ENCODE measurements around the gene ARHGAP15.

ARHGAP15 gene

DNA sequence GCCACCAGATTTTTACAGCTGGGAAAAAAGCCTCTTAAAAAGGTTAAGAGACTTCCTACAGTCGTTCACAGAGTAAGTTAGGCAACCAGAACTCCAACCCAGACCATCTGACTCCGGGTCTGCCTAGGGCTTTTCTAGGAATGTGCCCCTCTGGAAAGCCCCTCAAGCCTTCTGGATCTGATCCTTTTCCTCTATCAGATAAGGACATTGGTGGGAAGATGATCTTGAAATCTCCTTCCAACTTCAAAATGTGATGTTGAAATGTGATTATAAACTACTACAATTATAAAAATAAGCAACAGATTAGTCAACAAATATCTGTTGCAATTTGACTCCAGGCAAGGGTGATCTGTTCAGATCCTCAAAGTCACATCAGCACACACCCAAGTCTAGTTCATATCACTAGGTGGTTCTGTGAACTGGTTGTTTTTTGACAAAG is 270.4 kb downstream of the ARHGAP15 start:
- no peak for DNase-seq (ENCODE audit: low read depth in 2 of 2)

DNA sequence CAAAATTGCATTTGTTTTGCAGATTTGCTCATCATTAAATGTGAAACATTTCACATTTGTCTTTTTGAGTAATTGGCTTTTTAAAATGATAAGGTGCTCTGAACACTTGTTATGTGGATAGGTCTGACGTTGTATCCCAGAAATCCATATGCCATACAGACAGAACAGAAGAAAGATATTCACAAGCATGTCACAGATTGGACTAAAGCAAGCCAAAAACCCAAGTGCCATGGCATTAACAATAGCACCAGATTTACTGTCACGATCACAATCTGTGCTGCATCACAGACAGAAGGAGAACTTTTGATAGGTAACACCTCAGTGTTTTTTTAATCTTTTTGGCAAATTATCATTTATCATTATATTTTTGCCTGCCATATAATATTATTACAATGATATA is 272.6 kb downstream of the ARHGAP15 start:
- DNase-seq (ENCODE audit: low read depth in 2 of 2), result no peak

DNA sequence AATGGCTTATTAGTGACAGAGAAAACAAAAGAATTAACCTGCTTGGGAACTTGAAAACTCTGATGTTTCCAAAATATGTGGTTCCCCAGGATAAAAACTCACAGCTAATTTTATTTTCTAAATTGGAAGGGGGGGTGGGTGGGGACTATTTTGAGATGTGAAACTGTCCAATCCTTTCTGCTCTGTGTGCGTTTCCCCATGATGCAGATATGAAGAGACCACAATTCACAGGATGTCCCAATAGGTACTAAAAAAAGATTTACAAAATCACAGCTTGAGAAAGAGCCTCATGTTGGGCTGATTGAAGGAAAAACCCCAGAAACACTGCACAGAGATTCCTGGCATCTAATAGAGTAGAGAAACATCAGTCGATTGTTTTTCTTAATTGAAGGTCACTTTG is 273.2 kb downstream of the ARHGAP15 start:
- no peak for DNase-seq (ENCODE audit: low read depth in 2 of 2)

DNA sequence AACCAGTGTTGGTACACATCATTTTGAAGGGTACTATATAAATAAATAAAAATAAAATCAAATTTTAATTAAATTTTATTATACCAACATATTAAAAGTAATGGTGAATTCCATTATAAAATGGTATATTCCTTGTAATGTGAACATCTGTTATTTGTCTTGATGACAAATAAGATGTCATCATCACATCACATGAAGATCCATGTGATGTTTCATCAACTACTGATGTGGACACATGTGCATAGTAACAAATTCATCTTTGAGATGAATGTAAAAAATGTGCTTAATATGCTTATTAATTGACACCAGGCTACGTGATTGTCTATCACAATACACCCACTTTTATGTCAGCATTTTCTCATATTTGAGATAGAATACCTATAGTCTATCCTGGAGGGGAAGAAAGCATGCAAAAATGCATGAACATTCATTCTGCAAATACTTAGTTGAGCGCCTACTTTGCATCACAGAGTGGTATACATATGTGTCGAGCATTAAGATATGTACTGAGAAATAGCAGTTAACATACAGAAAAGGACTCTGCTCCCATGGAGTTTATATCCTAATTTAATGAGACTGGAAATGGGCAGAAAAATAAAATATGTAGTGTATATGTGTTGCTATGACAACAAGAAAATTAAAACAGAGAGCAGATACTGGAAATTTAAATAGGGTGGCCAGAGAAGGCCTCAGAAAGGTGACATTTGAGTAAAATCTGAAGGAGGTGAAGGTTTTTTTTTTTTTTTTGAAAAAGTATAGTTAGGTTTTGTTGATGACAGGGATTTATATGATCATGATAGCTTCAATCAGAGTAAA is 281.1 kb downstream of the ARHGAP15 start:
- no peak for DNase-seq (ENCODE audit: low read depth in 2 of 2)

DNA sequence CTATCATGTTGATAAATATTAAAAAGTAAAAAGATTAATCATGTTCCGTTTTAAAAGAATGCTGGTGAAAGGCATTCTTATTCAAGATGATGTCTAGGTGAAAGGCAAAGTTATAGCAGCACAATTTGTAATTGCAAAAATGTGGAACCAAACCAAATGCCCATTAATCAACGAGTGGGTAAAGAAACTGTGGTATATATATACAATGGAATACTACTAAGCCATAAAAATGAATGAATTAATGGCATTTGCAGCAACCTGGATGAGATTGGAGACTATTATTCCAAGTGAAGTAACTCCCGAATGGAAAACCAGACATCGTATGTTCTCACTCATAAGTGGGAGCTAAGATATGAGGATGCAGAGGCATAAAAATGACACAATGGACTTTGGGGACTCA is 286.4 kb downstream of the ARHGAP15 start:
- no peak for DNase-seq (ENCODE audit: low read depth in 2 of 2)

DNA sequence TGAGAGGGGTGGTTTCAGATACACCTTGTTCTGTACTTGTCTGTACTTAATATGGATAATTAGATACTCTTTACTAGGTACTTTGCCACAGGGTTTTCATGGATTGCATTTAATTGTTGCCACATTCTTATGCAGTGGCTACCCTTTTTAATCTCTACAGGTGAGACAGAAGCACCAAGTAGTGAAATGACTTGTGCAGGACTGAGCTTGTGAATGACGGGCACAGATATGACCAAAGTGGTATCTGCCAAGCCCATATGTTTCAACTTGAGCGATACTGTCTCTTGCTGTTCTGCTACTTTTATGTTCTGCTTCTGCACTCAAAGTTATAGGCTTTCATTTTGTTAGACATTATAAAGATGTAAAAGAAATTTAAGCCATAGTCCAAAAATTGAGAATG is 288.2 kb downstream of the ARHGAP15 start:
- no peak for DNase-seq (ENCODE audit: low read depth in 2 of 2)

DNA sequence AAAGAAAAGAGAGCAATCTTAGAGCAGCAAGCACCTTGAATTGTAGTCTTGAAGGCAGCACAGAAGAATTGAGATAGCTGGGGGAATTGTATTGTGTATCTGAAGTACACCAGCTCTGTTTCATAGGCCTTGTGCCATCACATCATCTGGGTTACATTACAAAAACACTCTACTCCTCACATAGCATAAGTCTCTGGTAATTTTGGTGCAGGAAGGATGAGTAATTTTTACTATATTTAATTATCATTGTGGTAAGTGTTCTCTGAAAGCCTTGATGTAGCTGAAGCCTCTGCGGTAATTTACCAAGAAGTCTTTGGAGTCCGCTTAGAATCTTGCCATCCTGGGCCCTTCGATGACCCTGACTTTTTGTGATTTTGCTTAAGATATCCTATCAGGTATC is 291.1 kb downstream of the ARHGAP15 start:
- no peak for DNase-seq (ENCODE audit: low read depth in 2 of 2)

DNA sequence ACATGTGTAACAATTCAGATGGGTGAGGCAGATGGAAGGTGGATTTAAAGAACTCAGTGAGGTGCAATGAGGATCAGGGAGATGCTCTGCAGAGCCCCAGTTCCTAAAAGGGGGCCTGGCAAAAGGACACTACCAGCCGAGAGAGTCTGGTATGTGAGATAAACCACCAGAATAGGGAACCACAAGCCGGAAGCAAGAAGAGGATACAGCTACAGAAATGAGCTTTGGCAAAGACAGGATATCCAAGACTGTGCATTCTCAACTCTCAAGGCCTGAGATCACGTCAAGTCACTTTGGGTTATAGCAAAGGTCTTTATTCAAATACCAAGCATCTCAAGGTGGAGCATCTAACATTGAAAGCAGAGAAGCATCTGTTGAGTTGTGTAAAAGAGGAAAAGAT is 293.5 kb downstream of the ARHGAP15 start:
- no peak for DNase-seq (ENCODE audit: low read depth in 2 of 2)

DNA sequence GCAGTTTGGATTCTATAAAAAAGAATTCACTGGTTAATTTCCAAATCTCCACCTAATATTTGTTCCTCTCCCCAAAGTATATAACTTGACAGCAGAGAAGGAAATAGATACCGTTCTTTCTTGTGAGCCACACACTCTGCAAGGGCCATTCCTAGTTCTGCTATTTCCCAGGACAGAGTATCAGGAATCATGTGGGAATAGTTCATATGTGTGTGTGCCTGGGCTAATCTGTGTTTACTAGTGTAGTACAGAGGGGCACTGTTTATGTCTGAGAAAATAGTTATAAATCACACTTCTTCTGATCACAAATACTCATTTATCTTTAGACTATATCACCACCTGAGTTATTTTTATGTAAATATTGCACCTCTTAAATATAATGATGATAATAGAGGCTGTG is 296.7 kb downstream of the ARHGAP15 start:
- DNase-seq (ENCODE audit: low read depth in 2 of 2), result no peak

DNA sequence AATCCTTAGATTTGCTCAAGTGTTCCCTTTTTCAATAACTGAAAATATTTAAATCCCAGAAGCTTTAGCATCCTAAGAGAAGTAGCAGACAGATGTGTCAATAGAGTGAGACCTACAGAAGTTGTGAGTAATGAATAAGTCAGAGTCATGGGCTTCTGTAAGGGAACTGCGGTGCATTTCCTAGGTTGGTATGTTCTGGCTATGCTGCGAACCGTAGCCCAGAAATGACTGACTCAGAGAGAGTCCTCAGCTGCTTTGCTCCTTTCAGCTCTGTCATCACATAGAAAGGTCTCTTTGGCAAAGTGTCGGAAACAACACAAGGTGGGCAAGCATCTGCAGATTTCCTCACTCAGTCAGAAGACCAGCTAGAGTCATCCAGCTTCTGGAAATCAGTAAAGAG is 297.1 kb downstream of the ARHGAP15 start:
- DNase-seq (ENCODE audit: low read depth in 2 of 2), result no peak

DNA sequence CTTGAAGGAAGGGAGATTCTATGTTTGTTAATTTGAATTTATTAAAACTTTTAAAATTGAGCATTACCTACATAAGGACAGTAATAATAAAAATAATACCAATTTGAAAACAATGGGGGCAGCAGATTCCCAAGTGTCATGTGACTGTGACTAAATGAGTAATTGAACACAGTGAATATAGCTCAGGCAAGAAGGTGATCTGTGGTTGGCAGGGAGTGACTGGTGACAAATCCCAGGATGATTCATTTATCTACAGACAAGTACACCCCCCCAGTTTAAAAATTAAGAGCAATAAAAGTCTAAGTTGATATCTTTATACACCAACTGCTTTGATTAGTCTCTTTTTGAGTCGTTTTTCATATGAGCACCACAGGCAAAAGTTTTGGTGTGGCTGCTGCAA is 299.5 kb downstream of the ARHGAP15 start:
- DNase-seq (ENCODE audit: low read depth in 2 of 2), result no peak

DNA sequence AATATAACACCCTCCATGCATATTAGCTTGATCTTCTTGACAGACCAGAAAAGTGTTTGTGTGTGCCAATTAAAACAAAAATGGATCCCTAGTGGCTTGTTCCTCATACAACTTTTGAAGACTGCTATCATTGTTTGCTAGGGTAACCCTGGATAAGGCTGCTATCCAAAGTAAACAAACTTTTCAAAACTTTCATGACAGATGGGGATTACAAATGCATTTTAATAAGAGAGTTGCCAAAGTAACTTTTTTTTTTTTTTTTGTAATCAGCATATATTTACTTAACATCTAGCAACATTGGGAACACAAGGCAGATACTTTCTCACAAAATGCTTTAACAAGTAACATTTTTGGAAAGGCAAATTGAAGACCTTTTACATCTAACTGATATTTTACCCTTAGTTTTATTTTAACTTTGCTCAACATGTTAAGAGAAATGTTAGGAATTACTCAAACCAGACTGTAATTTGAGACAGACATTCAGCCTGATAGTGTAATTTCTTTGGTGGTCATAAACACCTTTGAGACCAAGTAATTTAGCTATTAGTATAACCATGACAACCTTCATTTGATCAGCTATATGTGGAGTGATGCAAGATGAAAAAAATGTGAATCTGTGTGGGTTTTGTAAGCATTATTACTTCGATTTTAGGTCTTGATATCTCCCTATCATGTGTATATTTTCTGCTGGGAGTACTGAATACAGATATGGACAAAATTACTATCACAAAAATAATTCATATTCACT is 300.9 kb downstream of the ARHGAP15 start:
- no peak for DNase-seq (ENCODE audit: low read depth in 2 of 2)

DNA sequence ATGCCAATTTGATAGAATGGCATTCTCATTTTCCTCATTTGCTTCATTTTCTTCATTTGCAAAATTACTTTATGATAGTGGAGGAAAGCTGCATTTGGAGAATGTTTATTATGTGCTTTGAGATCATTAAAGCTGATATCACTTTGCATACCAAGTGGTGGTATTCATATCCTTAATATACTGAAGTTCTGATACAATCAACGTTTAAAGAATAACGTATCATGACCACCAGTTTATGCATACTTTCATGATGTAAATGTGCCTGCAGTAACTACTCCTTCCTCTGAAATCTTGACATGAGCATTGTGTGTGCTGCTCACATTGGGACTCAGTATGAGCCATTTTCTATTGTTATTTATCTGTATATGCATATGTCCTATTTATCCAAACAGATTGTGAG is 302.1 kb downstream of the ARHGAP15 start:
- no peak for DNase-seq (ENCODE audit: low read depth in 2 of 2)

DNA sequence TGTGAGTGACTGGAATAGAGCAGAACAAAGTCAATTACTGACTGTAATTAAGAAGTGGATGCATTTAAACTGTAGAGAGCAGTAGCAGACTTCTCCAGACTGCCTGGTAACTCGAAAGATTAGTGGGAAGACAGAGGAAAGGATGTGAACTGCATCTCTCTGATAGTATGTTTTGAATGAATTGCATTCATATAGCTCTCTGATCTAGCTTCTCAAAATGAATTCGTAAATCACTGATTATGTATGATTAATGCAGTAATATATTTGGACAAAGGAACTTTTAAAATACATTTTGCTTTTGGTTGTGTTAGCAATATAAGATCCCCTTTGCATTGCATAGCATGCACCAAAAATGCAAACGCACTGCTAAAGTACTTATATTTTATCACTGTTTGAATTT is 304.0 kb downstream of the ARHGAP15 start:
- no peak for DNase-seq (ENCODE audit: low read depth in 2 of 2)

DNA sequence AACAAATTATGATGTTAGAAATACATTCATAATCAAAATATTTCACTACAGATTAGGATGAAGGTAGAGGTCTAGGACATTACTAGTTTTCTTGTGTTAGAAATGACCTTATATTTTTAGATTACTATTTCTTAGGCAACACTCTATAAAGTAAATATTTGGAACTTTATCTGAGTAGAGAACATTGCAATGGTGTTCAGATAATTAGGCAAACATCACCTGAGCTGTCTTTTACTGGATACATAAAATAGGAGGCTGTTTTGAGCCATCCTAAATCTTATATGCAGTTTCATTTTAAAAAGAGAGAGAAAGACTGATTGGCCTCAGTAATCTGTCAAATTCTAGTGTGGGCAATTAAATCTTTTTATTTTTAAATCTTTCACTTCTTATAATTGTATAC is 304.6 kb downstream of the ARHGAP15 start:
- no peak for DNase-seq (ENCODE audit: low read depth in 2 of 2)

DNA sequence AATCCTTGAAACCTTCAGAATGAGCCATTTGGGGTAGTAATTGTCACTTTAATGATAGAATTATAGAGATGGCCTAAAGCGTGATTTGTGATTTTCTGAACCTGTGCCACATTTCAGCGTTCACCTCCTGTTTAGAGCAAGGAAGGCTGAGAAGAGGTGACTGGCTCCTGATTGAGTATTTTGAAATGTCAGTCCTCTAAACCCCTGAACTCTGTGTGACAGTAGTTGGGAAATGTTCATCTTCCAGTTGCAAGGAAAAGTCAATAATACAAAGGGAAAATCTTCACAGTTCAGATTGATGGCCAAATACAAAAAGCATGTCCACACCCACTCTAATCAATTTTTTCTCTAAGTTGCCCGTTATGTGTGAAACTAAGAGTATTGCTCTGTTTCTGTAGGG is 305.2 kb downstream of the ARHGAP15 start:
- no peak for DNase-seq (ENCODE audit: low read depth in 2 of 2)

DNA sequence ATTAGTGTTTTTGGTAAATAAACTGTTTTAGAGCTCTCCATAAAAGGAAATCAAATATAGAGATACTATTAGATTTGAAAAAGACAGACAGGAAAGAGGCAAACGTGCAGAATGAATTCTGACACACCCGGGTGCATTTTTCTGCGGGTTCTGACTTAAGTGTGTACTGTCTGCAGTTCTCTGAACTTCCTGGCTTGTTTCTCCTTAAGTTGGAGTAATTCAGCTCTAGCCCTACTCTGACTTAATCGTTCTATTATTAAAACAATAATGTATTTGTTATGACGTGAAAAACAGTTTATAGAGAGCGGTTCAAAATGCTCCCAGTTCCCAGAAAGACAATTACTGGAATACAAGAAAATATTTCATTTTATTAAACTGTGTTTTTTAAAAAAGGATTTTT is 305.9 kb downstream of the ARHGAP15 start:
- DNase-seq (ENCODE audit: low read depth in 2 of 2), result no peak

DNA sequence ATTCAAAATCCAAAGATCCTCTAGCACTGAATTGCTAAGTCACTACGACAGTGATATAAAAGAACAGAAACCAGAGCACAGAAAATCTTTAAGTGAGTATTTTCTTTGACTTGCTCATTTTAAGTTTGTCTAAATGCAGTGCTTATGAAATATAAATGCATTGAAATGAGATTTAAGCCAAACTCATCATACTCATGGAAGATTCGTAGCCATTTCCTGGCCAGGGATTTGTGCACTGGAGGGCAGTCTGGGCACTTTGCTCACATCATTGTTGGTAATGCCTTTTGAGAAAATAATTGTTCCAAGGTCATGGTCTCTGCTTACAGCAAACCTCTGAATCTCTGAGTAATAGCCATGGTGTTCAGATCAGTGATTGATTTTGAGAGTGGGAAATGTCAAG is 307.7 kb downstream of the ARHGAP15 start:
- DNase-seq (ENCODE audit: low read depth in 2 of 2), result no peak

DNA sequence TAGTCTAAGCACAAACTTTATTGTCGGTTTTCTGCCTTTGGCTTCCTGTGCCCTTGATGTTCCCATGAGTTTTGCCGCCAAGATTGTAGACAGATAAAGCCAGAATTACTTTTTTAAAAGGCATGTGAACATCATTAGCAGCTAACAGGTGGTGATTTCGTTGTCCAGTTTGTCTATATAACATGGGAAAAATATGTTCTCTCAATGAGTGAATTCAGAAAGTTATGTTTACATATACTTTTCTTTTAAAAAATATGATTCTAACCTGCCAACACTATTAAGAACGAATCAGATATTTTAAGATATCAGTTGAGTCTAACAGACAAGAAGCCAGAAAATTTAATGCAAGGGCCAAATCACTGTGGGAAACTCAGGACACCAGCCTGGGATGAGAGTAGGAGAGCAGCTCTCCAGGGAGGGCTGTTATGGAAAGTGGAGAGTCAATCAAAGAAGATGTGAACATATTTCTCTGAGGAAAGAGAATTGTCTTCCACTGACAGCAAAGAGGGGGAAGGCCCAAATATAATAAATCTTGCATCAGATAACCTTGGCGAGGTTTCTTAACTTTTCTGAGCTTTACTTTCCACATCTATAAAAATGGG is 311.3 kb downstream of the ARHGAP15 start:
- DNase-seq (ENCODE audit: low read depth in 2 of 2), result no peak

DNA sequence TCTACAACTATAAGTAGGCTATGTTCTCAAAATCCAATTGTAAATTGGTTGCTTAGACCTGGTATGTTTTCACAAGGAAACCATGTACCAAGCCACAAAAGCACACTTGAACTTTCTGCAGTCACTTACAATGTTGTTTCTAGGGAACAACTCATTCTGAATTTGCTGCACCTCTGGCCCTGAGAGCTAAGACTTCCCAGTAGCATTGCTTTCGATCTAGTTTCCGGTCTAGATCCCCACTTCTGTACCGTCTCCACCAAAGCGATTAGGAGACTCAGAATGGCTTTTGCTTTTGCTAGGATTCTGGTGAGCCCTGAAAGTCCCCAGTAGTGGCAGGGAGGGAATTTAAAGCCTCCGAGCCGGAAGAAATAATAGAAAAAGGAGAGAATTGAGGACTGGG is 313.0 kb downstream of the ARHGAP15 start:
- DNase-seq (ENCODE audit: low read depth in 2 of 2), result no peak

DNA sequence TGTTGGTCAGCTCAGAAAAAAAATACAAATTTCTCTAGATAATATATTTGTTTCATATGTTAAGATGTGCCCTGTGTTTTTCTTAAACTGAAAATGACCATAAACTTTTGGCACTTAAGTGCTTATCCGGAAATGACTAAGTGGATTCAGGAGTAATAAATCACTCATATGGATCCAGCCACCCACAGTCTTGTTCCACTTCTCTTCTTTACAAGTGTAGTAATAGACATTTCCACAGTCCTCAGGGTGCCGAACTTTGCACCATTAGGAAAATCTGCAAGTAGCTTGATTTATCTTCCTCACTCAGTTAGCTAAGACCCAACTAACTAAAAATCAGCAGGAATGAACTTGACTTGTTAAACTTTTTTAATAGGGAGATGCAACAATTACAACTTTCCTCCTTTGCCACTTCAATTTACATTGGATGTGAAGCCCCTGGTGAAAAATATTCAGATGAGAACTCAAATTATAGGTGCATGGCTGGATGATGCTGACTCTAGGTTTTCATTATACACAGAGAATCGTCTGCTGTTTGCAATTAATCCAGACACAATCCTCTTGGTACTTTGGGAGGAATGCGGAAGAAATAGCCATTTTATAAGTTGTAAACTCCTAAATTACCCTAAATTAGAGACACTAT is 322.5 kb downstream of the ARHGAP15 start:
- DNase-seq (ENCODE audit: low read depth in 2 of 2), result no peak

DNA sequence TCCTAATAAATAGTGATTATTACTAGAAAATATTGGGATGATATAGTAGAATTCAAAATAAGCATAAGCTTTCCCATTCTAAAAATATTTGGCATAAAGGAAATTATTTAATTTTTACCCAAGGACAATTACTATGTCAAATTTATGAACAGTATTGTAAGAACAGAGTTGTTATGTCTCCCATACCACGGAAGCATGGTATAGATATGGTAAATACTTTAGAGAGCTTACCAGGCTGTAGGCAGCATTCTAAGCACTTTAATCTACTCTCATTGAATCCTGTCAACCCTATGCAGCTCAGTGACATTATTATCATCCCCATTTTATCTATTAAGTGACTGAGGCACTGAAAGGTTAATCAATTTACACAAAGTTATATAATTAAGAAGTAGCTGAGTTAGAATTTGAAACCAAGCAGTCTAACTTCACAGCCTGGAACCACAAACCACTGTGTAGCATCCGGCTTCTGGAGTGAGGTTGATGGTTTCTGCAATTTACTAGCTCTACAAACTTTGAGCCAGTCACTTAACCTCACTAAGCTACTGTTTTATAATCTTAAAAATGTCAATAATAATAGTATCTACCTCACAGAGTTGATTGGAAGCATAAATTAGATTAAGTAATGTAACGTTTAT is 323.7 kb downstream of the ARHGAP15 start:
- DNase-seq (ENCODE audit: low read depth in 2 of 2), result peak in 1 of 2 donors; percentile 5
